Right lobe of liver (tissue), 4 donors: ENCODE measurements around the gene UBA1.

Experiments used
- CTCF ChIP-seq, 4 donors: fragments of 200-600 bp in 3 of 4; fragments of 450-650 bp in 1 of 4; IDR thresholded peaks; one replicate each; pipeline versions ENCODE4 v1.5.1 to v1.8.0; 2016 to 2022; ENCODE audit warnings: antibody characterized with exemption in 4 of 4, mild to moderate bottlenecking in 2 of 4
- POLR2A ChIP-seq: fragments of 450-650 bp; IDR thresholded peaks from one replicate; pipeline ENCODE4 v1.6.1; 2017; ENCODE audit warnings: antibody characterized with exemption, mild to moderate bottlenecking
- donor health status: DM: no; HTN: no; CAD: no.
- donor health status: DM: no; HTN: no; CAD: no.
- donor health status: DM: no; HTN: yes; CAD: no.

DNA sequence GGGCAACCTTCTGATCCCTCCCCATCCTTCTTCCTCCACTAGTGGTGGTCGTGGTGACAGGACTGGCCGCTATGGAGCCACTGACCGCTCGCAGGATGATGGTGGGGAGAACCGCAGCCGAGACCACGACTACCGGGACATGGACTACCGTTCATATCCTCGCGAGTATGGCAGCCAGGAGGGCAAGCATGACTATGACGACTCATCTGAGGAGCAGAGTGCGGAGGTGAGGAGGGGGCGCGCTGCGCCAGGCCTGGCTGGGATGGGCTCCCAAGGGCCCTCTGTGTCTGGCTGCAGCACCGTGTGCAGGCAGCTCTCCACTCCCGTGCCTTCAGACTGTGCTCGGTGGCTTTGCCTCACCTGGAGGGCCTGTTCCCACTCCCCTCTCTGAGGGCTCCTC lies 24.4 kb upstream of the UBA1 start:
- TF ChIP-seq CTCF (IDR thresholded peaks at IDR 0.05) (no peak), POLR2A (no peak)
